K562 (cell line): ENCODE results near the gene ZNF837. TPM values are rescaled to one million over a fixed set of nuclear protein-coding genes. Genes with fewer than 3 reads are reported as not detected.

Experiments
- CC2D1A ChIP-seq: fragments of 450-650 bp; IDR thresholded peaks from 2 replicates; pipeline ENCODE4 v1.6.1; 2017; ENCODE audit warnings: mild to moderate bottlenecking
- MEF2A ChIP-seq: IDR thresholded peaks from 2 replicates; pipeline ENCODE4 v1.6.1; 2011; ENCODE audit warnings: low read depth, mild to moderate bottlenecking, low read length, moderate library complexity; ENCODE audit not compliant: control insufficient read depth
- NCOR1 ChIP-seq: fragments of 450-650 bp; IDR thresholded peaks from 2 replicates; pipeline ENCODE4 v1.6.1; 2016; ENCODE audit warnings: mild to moderate bottlenecking, moderate library complexity
- POLR2AphosphoS2 ChIP-seq: IDR thresholded peaks from 2 replicates; pipeline ENCODE4 v1.6.1; 2012; ENCODE audit warnings: low read length, improper control_type of control experiment
- RAD21 ChIP-seq, 2 experiments: fragments of 250-450 bp in 1 of 2; fragments of 450-650 bp in 1 of 2; sonication (Bioruptor Pico) in 1 of 2; formaldehyde crosslinking in 1 of 2; IDR thresholded peaks in 1 of 2; conservative IDR thresholded peaks in 1 of 2; 2 replicates each; pipeline versions ENCODE4 v1.4.0 to v1.8.0; 2020 to 2022; ENCODE audit warnings: mild to moderate bottlenecking in 2 of 2, moderate library complexity in 1 of 2
- SMC3 ChIP-seq: conservative IDR thresholded peaks from 2 replicates; pipeline ENCODE4 v1.6.1; 2011; ENCODE audit warnings: low read depth, low read length, improper control_type of control experiment; ENCODE audit not compliant: insufficient read depth
- ZBTB1 ChIP-seq: sonication (generic); formaldehyde crosslinking; IDR thresholded peaks from 2 replicates; pipeline ENCODE4 v1.8.1; 2023; ENCODE audit warnings: missing genetic modification reagents, low read depth, mild to moderate bottlenecking, borderline replicate concordance
- ZBTB7A ChIP-seq: IDR thresholded peaks from 2 replicates; pipeline ENCODE4 v1.6.1; 2011; ENCODE audit warnings: low read depth, mild to moderate bottlenecking, low read length, moderate library complexity, borderline replicate concordance; ENCODE audit not compliant: control insufficient read depth
- polyA plus RNA-seq, 8 experiments: library from polyadenylated mRNA; depleted of rRNA in 4 of 8; stranded (reverse) in 5 of 8; unstranded in 3 of 8; fragments of >200 nt; fragmentation: Nextera tagmentation in 2 of 8; fragmentation: Illumina TruSeq in 1 of 8; extraction: Ambion mirVana in 2 of 8; extraction: Trizol in 1 of 8; gene quantifications; 2 replicates each; pipeline versions ENCODE4 v1.2.1 to v1.2.3, GENCODE V29; 2011 to 2014; ENCODE audit warnings: inconsistent platforms in 1 of 8, missing spikeins in 1 of 8
- total RNA-seq, 7 experiments: library from RNA; depleted of rRNA in 6 of 7; stranded (reverse); fragments of >200 nt in 6 of 7; fragmentation: Illumina TruSeq in 2 of 7; extraction: Trizol in 2 of 7; gene quantifications; 2 replicates each; pipeline versions ENCODE4 v1.2.1 to v1.2.3, GENCODE V29; 2011 to 2021; ENCODE audit warnings: low replicate concordance in 1 of 7
- TF ChIP-seq, protein P1 (sequence below), 2 experiments: fragments of 450-650 bp; formaldehyde crosslinking in 1 of 2; IDR thresholded peaks; 2 replicates each; pipeline versions ENCODE4 v1.4.0 to v1.6.1; 2014 to 2020; ENCODE audit warnings: mild to moderate bottlenecking in 2 of 2, borderline replicate concordance in 1 of 2, low read depth in 1 of 2
- TF ChIP-seq, protein P2 (sequence below), 3 experiments: fragments of 200-800 bp in 1 of 3; fragments of 250-450 bp in 1 of 3; fragments of 450-650 bp in 1 of 3; sonication (Bioruptor Pico) in 1 of 3; sonication (Bioruptor generic) in 1 of 3; formaldehyde crosslinking in 1 of 3; IDR thresholded peaks; 2 replicates each; pipeline versions ENCODE4 v1.6.1 to v1.8.0; 2016 to 2022; ENCODE audit warnings: mild to moderate bottlenecking in 2 of 3, missing genetic modification characterization in 2 of 3, missing compliant biosample characterization in 1 of 3, moderate library complexity in 1 of 3
- TF ChIP-seq, protein P3 (sequence below): conservative IDR thresholded peaks from 2 replicates; pipeline ENCODE4 v1.6.1; 2011; ENCODE audit warnings: low read depth, mild to moderate bottlenecking, low read length; ENCODE audit not compliant: control insufficient read depth

Gene ZNF837
- total and polyA plus RNA-seq, 9 of the 15 experiments (the other 6 are each of a cell fraction or from before 2014, with no cell fraction given): 0.11 to 2.1 (median 0.57) TPM; not detected in 4

DNA sequence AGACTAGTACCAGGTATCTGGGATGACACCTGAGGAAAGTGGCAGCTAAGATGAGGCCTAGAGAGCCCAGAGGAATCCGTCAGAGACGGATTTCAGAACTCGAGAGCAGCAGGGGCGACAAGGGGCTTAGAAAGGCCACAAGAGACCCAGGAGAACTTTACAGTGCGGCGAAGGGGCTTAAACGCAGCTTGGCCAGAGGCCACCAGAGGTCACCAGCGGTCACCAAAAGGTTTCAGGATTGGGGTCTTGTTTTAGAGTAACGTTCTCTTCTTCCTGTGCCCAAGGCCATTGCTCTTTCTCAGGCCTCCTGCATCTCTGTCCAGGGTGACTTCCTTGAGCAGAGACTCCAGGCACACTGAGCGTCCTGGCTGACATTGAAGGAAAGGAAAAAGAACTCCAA lies 51.8 kb downstream of the ZNF837 start (continued):
- TF ChIP-seq, protein P1, sequence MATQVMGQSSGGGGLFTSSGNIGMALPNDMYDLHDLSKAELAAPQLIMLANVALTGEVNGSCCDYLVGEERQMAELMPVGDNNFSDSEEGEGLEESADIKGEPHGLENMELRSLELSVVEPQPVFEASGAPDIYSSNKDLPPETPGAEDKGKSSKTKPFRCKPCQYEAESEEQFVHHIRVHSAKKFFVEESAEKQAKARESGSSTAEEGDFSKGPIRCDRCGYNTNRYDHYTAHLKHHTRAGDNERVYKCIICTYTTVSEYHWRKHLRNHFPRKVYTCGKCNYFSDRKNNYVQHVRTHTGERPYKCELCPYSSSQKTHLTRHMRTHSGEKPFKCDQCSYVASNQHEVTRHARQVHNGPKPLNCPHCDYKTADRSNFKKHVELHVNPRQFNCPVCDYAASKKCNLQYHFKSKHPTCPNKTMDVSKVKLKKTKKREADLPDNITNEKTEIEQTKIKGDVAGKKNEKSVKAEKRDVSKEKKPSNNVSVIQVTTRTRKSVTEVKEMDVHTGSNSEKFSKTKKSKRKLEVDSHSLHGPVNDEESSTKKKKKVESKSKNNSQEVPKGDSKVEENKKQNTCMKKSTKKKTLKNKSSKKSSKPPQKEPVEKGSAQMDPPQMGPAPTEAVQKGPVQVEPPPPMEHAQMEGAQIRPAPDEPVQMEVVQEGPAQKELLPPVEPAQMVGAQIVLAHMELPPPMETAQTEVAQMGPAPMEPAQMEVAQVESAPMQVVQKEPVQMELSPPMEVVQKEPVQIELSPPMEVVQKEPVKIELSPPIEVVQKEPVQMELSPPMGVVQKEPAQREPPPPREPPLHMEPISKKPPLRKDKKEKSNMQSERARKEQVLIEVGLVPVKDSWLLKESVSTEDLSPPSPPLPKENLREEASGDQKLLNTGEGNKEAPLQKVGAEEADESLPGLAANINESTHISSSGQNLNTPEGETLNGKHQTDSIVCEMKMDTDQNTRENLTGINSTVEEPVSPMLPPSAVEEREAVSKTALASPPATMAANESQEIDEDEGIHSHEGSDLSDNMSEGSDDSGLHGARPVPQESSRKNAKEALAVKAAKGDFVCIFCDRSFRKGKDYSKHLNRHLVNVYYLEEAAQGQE (IDR thresholded peaks at IDR 0.05; ENCODE audit: borderline replicate concordance): peak; percentile 60
- TF ChIP-seq, protein P1 (CRISPR knock-in tag; IDR thresholded peaks at IDR 0.05; ENCODE audit: low read depth): no peak
- TF ChIP-seq, protein P2, sequence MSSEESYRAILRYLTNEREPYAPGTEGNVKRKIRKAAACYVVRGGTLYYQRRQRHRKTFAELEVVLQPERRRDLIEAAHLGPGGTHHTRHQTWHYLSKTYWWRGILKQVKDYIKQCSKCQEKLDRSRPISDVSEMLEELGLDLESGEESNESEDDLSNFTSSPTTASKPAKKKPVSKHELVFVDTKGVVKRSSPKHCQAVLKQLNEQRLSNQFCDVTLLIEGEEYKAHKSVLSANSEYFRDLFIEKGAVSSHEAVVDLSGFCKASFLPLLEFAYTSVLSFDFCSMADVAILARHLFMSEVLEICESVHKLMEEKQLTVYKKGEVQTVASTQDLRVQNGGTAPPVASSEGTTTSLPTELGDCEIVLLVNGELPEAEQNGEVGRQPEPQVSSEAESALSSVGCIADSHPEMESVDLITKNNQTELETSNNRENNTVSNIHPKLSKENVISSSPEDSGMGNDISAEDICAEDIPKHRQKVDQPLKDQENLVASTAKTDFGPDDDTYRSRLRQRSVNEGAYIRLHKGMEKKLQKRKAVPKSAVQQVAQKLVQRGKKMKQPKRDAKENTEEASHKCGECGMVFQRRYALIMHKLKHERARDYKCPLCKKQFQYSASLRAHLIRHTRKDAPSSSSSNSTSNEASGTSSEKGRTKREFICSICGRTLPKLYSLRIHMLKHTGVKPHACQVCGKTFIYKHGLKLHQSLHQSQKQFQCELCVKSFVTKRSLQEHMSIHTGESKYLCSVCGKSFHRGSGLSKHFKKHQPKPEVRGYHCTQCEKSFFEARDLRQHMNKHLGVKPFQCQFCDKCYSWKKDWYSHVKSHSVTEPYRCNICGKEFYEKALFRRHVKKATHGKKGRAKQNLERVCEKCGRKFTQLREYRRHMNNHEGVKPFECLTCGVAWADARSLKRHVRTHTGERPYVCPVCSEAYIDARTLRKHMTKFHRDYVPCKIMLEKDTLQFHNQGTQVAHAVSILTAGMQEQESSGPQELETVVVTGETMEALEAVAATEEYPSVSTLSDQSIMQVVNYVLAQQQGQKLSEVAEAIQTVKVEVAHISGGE (CRISPR knock-in tag; IDR thresholded peaks at IDR 0.05): peak in 1 of 3 experiments; percentile 41; a peak in 1 of 6 replicates
- TF ChIP-seq, protein P3, sequence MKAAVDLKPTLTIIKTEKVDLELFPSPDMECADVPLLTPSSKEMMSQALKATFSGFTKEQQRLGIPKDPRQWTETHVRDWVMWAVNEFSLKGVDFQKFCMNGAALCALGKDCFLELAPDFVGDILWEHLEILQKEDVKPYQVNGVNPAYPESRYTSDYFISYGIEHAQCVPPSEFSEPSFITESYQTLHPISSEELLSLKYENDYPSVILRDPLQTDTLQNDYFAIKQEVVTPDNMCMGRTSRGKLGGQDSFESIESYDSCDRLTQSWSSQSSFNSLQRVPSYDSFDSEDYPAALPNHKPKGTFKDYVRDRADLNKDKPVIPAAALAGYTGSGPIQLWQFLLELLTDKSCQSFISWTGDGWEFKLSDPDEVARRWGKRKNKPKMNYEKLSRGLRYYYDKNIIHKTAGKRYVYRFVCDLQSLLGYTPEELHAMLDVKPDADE: 0 out of 2 replicates have a peak, but pooled peaks have one; percentile 1
- TF ChIP-seq POLR2AphosphoS2 (no peak), ZBTB7A (0 out of 2 replicates have a peak, but pooled peaks have one; percentile 37), RAD21 (CRISPR knock-in tag; conservative IDR thresholded peaks at IDR 0.05 in 1 of 2, IDR thresholded peaks at IDR 0.05 in 1 of 2) (peak; percentile 41 to 65; a peak in 3 of 4 replicates), CC2D1A (0 out of 2 replicates have a peak, but pooled peaks have one; percentile 31), MEF2A (no peak), NCOR1 (no peak), SMC3 (peak; percentile 46; the same call in 1 of the 2 replicates), ZBTB1 (no peak)
